GM19238 (cell line): Measurements from ENCODE around the gene WDR27.
"Not testable (repeated sequence)": the region's sequence is repeated elsewhere in the genome, so short reads cannot be mapped to it uniquely, and the experiment has no call there.

Experiments
- DNase-seq: peaks from one replicate; pipeline ENCODE4 v3.0.0; 2011; ENCODE audit warnings: low spot score; ENCODE audit not compliant: insufficient read length

Gene WDR27

DNA sequence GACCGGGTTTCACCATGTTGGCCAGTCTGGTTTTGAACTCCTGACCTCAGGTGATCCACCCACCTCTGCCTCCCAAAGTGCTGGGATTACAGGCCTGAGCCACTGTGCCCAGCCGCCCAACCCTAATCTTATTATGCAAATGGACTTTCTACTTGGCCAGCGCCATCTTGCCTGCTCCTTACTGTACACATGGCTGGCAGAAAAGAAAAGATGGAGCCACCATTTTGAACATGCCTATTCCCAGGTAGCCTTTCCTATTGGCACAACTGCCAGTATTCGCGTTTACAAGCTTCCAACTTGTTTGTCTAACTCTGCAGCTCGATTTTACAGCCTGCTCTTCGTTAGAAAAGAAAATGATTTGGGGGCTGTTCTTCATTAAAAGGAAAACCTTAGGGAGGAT is 84.3 kb downstream of the WDR27 start:
- no peak for DNase-seq

DNA sequence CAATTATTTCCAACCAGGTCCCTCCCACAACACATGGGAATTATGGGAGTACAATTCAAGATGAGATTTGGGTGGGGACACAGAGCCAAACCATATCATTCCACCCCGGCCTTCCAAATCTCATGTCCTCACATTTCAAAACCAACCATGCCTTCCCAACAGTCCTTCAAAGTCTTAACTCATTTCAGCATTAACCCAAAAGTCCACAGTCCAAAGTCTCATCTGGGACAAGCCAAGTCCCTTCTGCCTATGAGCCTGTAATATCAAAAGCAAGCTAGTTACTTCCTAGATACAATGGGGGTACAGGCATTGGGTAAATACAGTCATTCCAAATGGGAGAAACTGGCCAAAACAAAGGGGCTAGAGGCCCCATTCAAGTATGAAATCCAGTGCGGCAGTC is 93.2 kb downstream of the WDR27 start:
- not testable (repeated sequence) for DNase-seq

DNA sequence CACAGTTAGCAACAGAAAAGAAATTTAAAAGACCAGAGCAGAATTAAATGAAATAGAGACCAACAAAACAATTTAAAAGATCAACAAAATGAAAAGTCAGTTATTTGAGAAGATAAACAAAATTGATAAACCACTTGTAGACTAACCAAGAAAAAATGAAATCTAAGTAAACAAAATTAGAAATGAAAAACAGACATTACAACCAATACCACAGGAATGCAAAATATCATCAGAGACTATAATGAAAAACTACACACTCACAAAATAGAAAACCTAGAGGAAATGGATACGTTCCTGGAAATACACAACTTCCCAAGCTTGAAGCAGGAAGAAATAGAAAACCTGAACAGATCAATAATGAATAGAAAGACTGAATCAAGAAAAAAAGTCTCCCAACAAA is 97.8 kb downstream of the WDR27 start:
- no peak for DNase-seq

DNA sequence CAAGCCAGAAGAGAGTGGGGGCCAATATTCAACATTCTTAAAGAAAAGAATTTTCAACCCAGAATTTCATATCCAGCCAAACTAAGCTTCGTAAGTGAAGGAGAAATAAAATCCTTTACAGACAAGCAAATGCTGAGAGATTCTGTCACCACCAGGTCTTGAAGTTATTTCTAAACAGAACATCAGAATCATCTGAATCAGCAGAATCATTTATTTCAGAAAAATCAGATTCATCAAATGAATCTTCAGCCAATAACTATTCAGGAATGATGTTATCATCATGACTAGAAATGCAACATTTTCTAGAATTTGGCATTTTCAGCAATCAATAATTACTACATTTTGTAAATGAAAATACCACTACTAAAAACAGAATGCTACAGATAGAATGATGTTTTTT is 100.7 kb downstream of the WDR27 start:
- DNase-seq = not testable (repeated sequence)

DNA sequence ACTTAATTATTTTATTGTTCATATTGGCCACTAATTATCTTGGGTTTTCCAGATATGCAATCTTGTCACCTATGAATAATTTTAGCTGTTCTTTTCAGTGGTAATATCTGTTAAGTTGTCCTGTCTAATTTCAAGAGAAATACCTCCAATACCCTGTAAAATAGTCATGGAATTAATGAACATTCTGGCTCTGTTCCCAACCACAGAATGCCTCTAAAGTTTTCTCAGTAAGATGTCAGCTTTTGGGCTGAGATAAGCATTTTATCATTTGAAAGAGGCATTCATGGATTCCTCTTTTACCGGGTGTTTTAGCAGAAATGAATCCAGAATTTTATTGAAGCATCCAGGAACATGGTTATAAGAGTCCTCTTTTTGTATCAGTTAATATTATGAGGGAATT is 109.3 kb downstream of the WDR27 start:
- no peak for DNase-seq

DNA sequence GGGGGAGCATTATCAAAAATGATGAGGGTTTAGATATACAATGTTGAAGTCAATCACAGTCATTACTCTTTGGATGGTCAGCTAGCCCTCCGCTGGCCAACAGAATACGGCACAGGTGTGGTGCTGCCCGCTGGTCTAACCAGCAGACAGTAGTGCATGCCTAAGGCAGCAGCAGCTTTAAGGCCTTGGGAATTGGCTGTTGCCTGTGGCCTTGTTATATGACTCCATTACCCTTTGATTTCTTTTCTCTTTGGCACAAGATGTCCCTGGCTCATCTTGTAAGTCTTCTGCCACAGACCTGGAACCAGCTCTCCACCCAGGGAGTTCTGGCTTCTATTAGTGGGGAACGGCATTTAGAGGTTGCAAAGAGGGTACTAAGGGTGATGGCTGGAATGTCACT is 110.2 kb downstream of the WDR27 start:
- DNase-seq = no peak

DNA sequence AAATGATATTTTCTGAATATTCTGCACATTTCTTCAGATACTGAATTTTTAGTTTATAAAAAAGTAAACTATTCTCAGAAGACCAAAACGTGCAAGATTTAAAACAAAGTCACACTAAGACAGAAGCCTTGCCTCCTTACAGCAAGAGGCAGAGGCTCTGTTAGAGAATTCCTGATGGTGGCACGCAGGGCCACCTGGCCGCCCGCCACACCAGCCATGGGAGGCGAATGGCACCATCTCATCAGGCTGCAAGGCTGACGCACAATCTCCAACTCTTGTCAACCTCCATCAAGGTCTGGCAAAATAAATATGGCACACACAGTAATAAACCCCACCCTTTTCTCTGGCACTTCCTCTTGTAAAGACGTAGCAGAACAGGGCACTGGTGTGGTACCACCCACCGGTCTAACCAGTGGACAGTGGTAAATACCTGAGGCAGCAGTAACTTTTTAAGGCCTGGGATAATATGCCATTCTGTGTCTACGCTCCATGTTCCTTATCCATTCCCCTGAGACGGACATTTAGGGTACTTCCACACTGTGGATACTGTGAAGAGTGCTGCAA is 111.4 kb downstream of the WDR27 start:
- no peak for DNase-seq

DNA sequence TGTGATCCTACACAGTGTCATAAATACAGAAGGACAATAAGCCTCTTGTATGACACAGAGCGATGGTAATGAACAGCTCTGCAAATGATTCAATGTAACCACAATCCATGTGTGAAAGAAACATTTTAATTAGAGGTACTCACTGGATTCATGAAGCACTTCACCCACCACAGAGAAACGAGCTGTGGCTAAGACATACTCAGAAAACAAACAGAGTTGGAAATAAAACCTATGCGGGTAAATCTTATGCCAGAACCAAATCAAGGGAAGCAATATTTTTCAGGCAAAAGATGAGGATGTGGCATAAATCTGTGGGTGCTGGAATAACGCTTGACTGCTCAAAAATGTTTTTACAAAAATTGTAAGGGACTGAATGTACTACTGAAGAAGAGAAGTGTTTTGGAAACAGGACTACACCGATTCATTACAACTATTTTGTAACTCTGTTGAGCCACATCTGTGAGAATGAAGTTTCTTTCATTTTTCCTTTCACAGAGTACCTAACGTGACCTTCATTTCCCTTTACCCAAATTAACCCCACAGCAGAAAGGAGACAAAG is 112.1 kb downstream of the WDR27 start:
- no peak for DNase-seq

DNA sequence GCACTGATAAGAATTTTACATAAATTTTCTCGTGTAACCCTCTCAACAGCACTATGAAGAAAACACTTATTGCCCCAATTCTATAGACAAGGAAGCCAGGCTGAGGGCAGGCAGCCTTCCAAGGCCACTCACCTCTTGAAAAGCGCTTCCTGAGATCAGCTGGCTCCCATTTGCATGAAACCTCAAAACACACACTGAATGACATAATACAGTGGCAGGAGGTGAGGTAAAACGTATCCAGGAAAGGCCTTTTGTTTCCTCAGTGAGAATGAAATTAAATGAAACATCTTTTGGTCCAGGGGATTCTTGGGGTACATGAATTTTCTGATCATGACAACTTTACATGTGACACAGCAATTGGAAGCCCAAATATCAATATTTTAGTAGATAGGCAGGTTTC is 112.5 kb downstream of the WDR27 start:
- DNase-seq = no peak

DNA sequence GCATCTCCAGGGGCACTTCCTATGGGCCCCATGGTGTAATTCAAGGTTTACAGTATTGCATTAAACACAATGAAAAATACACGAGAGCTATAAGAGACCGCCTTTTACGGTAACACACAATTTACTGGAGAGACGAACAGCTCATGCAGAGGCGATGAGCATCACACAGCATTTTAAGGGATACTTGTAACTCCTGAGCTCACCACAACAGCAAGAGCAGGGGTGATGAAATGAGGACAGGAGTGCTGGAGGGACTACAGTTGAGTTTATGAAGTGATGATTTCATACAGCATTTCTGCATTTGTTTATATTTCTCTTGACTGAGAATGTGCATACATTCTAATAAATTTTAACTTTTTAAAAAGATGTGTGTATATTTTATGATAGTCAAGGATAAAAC is 113.9 kb downstream of the WDR27 start:
- no peak for DNase-seq

DNA sequence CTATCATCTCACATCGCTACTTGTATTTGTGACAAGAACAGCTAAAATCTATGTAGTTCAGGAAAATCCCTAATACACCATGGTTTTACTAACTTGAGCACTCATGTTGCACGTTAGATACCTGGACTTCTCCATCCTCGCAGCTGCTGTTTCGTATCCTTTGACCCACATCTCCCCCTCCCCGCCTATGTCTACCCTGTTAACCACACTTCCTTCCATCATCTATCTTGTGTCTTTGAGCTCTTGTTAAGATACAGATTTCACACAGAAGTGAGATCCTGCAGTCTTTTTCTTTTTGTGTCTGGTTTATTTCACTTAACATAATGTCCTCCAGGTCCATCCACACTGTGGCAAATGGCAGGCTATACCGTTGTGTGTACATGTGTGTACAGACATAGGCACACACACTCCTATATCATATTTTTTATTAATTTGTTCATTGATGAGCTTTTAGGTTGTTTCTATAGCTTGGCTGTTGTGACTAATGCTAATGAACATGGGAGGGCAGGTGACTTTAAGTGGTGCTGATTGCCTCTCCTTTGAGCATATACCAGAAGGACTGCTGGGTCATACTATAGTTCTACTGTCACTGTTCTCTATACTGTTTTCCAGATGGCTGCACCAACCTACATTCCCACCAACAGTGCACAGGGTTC is 117.8 kb downstream of the WDR27 start:
- DNase-seq = no peak

DNA sequence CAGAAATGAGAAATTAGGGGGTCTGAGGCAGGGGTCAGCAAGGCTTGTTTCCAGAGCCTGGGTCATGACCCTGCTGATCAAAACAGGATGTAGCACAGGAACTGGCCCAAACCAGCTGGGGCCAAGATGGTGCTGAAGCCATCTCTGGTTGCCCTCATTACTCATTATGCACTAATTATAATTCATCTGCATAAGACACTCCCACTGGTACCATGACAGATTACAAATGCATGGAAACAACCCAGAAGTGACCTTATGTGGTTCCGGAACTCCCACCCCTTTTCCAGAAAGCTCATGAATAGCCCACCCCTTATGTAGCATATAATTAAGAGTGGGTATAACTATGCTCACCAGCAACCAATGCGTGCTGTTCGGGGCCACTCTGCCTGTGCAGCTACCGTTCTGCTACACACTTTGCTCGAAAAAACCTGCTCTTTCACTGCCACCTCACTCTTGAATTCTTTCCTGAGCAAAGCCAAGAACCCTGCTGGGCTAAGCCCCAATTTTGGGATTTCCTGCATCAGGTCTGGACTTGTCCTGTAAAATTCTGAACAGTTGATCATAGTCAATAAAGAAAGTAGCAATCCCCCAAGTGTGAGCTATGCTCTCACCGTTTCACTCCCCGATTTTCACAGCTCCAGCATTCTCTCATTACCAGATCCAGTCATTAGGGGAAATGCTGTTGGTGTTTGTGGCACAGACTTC is 122.3 kb downstream of the WDR27 start:
- DNase-seq = no peak

DNA sequence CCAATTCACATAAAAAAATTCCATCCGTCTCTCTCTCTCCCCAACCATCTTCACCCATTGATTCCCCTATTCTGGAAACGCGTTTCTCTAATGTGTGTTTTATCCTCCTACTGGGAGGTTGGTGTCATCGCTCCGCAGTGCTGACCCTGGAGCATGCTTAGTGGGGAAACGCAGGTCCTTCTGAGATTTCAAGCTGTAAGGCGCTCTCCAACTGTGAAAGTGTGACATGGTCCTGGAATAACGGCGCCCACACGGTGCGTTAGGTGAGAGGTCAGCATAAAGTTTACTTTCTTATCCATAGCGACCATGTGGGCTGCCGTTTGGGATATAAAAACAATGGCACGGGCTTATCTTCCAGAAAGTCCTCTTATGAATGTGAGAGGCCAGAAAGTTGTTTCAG is 123.9 kb downstream of the WDR27 start:
- DNase-seq = no peak

DNA sequence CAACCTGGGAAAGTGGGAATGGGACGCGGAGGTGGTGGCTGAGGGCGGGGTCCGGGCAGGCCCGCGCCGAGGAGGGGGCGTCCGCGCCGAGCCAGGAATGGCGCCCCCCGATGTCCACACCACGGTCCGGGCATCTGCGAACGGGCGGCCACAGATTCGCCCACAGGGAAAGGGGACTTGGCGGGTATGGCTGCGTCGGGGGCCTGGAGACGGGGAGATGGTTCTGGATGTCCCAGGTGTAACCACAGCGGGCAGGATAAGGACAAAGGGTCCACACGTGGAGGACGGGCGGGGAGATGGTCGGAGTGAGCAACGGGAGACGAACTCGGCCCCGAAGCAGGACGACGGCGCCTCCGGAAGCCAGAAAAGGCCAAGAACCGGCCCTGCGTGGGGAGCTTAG is 124.6 kb downstream of the WDR27 start:
- no peak for DNase-seq

DNA sequence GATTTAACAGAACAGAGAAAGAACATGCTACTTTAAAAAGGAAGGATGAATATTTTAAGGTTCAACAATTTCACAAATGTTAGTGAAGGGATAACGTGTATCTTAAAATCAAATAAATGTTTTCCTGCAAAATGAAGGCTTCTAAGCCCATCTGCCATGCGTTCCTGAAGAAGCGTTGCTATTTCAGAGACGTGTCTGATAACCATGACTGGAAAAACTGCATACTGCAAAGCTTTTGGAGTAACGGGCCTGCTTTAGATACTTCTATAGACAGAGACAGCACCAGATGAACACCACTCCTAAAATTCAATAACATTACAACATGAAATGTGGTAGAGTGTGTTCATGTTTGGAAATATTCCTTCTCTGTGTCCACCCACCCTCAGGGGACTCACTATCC is 126.0 kb downstream of the WDR27 start:
- DNase-seq = no peak

DNA sequence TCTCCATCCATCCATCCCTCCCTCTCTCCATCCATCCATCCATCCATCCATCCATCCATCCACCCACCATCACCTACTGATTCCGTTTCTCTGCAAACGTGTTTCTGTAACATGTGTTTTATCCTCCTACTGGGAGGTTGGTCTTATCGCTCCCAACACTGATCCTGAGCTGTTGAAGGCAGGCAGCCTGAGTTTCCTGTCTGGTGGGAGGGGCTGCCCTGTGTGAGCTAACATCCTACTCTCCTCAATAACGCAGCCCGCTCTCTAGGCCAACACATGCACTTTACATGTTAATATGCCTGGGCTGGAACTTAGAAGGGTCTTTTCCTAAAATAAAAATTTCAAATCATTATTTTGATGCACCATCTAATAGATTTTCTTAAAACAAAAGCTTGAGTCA is 126.5 kb downstream of the WDR27 start:
- no peak for DNase-seq

DNA sequence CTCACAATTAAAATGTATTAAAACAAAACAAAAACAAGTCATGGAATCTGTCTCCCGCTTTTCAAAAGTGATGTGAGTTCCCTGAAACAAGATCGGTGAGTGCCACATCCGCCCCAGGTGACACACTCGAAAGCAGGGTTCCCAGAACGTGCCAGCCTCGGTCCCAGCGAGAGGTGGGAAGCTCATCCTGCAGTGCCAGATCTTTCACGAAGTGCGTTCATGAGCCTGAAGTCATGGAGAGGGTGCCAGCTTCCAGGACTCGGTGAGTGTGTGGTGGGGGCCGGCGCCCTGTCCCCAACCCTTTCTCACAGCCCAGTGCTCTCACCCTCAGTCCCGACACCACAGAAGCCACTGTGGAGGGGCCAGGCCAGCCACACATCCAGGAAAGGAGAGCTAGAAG is 127.4 kb downstream of the WDR27 start:
- no peak for DNase-seq

DNA sequence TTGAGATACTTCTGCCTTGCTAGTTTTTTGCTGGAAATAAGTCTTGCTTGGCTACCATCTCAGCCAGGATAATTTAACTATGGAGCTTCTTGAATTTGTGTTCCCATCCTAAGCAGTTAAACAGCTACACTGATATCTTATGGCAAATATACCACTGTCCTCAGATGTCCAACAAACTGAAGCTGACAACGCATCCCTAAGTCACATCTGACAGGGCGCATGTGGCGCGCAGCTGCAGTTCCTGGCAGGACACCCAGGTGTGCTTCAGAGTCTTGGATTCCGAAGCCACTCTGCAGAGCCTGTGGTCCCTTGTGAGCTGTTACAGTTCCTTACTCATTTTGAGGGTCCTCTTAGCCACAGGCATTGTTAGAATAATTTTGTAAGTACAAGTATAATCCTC is 127.9 kb downstream of the WDR27 start:
- no peak for DNase-seq

DNA sequence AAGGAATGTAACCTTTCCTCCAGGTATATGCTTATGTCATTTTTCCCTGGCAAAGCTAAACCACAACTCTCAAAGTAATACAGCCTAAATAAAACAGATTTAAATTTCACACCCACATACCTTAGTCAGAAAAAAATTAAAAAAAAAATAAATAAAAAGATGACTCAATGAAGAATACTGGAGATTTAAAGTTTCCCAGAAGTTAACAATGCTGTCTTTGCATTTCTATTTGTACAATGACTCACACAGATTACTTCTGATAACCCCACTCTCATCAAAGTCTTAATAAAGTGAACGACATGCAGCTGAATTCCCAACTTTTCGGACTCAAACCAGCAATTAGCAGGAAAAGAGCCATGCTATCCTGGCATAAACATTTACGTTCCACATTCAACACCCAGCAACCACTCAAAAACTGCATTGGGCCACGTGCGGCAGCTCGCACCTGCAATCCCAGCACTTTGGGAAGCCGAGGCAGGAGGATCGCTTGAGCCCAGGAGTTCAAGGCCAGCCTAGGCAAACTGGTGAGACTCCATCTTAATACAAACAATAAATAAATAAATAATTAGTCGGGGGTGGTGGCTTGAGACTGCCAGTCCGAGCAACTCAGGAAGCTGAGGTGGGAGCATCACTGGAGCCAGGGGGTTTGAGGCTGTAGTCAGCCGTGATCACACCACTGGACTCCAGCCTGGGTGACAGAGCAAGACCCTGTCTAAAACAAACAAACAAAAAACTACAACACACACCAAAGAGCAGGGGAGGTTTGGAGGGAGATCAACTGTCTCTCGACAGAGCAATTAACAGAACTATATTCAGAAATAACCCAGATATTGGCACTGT is 130.5 kb downstream of the WDR27 start:
- DNase-seq = no peak

DNA sequence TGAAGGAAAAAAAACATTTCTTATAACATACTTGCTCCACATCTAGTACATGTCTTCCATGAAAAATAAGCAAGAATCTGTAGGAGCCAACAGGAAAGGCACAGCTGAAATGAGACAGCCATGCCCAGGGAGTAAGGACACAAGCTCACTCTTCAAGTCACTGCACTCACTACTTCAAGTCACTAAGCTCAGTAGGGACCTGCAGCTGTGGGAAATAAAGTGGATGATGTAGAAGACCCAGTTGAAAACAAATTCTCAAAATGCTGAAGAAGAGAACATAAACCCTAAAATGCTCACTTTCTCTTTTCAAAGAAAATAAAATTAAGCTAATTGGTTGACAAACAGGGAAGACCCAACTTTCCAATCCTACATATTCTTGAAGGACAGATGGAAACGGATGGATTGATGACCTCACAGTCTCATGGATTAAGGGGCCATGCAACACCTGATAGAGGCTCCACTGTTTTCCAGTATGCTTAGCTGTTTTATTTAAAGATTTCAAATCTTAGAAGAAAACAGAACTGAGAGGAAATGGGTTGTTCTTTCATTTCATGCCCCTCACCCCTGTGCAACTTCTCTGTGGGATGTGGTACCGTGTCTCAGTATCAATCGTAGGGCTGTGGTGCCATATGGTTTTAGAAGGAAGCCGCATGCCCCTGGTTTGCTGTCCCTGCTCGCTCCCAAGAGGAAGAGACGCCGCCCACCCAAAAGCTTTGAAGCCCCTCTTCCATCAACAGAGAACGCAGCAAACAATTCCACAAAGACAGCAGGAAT is 133.3 kb downstream of the WDR27 start:
- DNase-seq = no peak

DNA sequence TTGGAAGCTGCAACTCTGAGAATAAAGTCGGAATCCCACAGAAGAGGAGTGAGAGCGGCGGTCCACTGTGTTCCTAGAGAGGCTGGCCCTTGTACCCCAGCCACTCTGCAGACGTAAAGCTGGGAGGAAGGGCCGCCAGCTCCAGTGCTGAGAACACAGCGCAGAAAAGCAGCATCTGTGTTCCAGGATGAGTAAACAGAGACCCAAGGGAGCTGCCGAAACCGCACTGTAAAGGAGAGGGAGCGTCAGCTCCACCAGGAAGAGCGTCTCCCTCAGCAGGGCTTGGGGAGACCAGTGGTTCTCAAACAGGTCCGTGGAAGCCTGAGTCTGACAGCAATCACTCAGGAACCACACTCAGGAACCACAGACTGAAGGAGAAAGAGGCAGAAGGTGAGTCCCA is 134.0 kb downstream of the WDR27 start:
- DNase-seq = no peak
